ENCODE measurements around the gene C6orf136.
"Not testable (repeated sequence)": the region's sequence is repeated elsewhere in the genome, so short reads cannot be mapped to it uniquely, and the experiment has no call there.

Gene C6orf136

DNA sequence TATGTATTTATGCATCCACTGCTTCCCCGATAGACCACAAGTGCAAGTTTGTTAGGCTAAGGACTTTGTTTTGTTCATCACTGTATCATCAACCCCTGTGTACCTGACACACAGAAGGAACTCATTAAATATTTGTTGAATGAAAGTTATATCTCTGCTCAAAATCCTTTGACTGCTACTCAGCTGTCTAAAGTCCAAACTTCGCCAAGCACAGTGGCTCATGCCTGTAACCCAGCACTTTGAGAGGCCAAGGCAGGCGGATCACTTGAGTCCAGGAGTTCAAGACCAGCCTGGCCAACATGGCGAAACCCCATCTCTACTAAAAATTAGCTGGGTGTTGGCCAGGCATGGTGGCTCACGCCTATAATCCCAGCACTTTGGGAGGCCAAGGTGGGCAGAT lies 11.0 kb downstream of the C6orf136 start:
- DNase-seq (ENCODE audit: low spot score): not testable (repeated sequence)

DNA sequence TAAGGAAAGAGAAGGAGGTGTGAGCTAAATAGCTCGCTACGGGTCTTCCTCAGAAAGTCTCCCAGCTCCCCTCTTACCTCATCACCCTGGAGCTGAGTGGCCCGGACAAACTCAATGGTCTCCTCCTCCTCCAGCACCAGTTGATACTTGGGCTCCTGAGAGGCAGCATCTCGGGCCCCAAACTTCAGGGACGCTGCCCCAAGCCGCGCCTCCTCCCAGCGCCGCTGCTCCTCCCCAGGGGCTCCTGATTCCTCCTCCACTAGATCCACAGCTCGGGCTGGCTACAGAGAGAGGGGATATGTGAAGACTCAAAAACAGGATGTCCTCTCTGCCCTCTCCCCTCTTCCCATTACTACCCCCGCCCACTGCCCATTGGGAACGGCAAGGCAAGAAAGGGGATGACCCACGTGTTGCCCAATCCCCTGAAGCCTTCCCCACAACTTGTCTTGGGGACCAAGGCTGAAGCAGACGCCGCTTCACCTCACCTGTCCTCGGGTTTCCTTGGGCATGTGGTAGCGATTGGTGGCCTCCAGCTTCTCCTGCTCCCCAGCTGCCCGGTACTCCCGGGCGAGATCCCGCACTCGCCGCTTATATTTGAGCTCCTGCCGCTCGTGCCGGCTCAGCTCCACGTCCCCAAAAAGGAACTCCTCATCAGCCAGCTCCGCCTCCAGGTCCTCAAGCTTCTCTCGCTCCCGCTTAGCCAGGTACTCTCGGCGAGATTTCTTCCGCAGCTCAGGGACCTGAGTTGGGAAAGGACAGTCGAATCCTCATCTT lies 18.2 kb downstream of the C6orf136 start:
- no peak for DNase-seq (ENCODE audit: low spot score)

DNA sequence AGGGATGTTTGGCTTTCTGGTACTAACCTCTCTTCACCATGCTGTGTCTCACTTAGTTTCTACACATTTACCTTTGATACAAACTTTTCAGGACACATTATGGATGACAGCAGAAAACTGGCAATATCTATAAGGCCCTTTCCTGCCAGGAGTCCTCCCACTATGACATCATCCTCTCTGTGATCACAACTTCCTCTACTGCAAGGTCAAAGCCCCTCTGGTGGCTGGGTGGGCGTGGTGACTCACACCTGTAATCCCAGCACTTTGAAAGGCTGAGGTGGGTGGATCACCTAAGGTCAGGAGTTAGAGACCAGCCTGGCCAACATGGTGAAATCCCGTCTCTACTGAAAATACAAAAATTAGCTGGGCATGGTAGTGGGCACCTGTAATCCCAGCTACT lies 19.4 kb downstream of the C6orf136 start:
- DNase-seq (ENCODE audit: low spot score): not testable (repeated sequence)

DNA sequence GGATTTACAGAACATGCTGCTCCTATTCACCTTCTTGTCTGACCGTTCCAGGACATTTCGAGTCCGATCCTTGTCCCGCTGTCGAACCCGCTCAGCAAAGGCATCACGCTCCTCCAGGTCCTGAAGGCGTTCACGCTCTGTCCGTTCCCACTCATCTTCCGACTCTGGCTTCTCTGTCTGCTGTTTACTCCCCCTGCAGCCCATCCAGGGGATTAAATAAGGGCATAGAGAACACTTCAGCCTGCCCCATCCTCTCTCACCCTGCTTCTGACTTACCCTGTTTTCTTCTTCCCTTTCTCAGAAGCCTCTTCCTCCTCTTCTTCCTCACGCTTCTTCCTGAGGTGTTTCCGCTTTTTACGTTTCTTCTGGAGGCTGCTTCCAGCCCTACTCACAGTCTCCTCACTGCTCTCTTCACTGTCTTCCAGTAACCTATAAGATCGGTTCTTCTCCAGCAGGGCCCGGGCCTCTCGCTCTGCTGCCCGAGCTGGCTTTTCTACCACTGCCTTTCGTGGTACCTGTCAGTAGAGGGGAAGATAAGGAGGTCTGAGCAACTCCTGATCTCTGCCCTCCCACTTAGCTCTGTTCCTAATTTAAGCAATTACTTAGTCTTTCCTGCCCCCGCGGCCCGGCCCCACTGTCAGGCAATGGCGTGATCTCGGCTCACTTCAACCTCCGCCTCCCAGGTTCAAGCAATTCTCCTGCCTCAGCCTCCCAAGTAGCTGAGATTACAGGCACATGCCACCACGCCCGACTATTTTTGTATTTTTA lies 24.0 kb downstream of the C6orf136 start:
- DNase-seq (ENCODE audit: low spot score): no peak

DNA sequence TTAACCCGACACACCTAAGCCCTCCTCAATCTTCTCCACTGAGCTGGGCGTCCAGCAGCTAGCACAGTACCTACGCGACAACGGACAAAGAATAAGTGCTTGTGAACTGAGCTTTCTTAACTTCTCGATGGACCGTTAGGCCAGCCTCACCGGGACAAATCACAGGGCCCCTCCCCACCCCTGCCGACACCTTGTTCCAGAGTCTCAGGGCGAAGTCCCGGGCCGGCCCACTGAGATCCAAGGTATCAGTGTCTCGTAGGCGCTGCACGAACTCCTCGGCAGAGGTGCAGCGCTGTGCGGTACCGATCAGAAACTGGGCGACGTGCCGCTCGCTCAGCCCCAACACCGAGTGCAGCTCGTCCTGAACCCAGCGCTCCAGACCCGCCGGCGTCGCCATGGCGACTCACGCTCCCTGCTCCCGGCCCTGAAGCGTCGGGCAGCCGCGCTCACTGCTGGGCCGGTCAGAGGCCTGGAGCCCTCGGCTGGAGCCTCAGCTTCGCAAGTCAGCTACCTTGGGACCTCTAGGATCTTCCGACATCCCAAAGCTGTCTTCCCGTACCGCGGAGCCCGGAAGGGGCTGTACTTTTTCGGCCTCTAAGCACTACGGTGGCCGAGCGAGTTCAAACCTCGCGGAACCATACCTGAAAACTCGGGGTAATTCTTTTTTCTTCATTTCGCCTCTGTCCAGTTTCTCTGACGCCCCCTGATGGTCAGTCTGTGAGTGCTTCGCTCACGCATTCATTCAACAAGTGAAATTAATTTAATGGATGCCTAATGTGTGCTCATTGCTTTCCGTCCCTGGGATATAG lies 25.7 kb downstream of the C6orf136 start, which contains the start of gene DHX16:
Gene DHX16 (minus strand): TSS at position 562 of the 809 bp plus-strand sequence. CDS start 165 bp downstream, at position 397.
- DNase-seq (ENCODE audit: low spot score): peak; percentile 91

DNA sequence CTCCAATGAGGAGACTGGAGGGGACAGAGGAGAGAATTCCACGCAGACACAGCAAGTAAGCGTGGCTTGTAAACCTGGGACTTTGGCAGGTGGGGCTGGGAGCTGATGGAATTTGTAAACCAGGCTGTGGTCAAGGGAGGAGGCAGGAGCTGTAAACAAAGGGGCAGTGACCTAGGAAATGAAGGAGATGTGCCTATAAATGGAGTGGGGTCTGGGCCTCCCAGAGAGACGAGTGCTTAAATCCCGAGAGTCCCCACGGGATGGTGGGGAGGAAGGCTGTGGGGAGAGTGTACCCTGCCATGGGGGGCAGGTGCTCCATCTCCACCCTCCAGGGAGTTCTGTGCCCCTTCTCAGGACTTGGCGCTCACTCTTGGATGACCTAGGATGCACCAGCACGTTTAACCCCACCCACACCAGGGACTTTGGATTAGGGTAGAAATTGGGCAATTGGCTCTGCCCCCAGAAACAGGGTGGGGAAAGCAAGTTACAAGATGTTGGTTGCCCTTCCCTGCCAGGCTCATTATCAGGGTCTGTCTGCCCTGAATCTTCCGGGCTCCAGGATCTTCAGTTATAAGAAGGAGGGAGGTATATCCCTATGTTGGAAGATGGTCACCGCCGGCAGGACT lies 29.8 kb downstream of the C6orf136 start:
- no peak for DNase-seq (ENCODE audit: low spot score)

DNA sequence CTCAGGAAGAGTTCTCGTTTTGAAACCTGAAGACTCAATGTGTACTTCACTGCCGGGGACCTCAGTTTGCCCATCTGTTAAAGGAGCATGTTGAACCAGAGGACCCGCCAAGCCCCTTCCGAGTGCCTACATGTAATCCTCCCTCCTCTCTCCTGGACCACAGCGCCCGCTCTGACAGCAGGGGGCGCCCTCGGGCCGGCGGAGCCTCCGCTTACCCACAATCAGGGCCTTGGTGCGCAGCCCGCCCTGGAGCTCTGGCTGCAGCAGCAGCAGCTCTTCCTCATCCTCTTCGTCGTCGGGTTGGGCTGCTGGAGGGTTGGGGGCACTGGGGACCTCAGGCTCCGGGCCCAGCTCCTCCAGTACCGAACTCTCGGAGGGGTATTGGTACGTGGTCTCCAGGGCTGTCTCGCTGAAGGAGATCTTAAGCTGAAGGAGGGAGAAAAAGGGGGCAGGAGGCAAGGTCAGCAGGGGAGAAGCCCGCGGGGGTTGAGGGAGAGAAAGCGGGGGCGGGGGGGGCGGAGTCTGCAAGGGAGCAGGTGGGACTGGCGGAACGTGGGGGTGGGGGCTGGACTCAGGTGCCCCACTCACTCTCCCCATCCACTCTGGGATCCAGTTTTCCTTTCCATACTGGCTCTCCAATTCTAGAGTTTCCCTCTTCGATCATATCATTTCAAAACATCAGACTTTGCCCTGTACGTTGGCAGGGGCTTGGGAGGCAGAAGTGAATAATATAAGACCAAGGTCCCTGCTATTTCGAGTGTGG lies 32.2 kb downstream of the C6orf136 start:
- peak; percentile 80 for DNase-seq (ENCODE audit: low spot score)

DNA sequence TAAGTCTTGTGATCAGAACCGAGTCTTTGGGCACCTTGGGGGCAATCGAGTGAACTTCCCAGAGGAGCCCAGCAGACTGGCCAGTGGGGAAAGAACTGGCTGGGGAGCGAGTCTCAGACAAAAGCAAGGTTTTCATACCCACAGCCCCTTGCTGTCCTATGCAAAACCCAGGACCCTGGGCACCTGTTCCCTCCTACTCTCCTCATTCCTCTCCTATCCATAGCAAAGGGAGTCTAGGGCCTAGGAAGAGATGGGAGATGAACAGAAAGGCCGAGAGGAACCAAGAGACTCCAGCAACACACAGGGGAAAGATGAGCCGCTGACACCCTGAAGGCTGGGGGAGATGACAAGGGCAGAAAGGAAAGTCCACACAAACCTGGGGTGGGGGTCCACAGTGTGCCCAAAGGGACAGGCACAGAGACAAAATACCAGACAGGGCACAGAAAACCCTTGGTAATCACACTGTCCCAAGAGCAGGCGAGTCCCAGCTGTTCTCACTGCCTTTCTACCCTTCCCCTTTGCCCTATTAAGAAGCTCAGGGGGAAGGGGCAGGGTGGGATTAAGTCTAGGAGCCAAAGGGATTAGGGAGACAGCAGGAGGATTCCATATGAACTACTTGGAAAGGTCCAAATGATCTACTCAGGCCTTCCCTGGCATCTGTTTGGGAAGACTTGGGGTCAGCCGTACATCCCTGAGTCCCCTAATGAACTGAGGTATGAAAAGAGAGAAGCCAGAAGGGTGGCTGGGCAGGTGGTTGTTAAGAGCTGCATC lies 33.0 kb downstream of the C6orf136 start:
- no peak for DNase-seq (ENCODE audit: low spot score)

DNA sequence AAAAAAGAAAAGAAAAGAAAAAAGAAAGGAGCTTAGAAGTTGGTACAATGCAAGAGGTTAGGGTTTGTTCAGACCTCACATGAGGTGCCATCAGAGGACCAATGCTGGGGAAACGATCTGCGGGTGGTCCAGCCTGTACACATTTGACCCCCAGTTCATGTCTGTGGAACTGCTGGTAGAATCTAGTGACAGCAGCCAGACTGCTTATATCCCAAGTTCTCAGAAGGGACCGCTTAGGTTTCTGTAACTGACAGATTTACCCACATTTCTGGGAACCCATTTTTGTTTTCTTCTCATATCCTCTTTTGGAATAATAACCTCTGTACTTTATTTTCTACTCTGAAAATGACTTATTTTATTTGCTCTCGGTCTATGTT lies 34.8 kb downstream of the C6orf136 start:
- no peak for DNase-seq (ENCODE audit: low spot score)

DNA sequence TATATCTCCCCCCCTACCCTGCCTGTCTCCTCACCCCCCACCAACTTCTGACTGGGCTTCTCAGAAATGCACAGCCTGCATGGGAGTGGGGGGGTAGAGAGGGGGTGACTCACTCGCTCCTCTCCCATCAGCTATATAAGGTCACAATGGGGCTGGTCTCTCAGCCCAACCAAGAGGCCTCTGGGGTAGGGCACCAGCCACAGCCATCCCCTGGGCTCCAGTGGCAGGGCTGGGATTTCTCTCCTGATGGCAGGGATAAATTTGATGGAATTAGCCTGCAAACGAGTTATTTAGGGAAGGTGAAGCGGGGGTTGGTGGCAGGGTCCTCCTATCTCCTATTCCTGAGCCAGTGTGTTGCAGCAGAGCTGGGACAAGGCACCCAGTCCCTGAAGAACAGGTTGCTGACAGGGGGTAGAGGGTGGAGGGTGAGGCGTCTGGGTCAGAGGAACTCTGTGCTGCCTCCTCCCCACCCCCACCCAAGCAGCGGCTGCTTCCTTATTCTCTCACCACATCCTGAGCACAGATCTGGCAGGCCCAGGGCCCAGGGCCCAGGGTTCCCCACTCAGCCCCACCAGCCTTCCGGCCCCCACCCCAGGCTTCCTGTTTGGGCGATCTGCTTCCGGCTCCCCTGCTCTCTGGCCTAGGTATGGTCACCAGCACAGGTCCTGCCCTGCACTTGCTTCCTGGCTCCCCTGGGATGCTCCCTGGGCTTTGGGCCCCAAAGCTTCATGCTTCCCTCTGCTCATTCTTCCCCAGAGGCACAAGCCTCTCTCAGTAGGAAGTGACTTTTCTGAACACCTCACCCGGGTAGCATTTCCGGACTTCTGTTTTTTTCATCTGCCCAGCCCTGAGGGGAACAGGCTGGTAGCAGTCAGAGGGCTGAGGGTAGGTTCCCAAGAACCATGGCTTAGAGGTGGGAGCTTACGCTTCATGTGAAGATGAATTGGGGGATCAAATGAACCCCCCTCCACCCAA lies 35.5 kb downstream of the C6orf136 start:
- peak; percentile 56 for DNase-seq (ENCODE audit: low spot score)

DNA sequence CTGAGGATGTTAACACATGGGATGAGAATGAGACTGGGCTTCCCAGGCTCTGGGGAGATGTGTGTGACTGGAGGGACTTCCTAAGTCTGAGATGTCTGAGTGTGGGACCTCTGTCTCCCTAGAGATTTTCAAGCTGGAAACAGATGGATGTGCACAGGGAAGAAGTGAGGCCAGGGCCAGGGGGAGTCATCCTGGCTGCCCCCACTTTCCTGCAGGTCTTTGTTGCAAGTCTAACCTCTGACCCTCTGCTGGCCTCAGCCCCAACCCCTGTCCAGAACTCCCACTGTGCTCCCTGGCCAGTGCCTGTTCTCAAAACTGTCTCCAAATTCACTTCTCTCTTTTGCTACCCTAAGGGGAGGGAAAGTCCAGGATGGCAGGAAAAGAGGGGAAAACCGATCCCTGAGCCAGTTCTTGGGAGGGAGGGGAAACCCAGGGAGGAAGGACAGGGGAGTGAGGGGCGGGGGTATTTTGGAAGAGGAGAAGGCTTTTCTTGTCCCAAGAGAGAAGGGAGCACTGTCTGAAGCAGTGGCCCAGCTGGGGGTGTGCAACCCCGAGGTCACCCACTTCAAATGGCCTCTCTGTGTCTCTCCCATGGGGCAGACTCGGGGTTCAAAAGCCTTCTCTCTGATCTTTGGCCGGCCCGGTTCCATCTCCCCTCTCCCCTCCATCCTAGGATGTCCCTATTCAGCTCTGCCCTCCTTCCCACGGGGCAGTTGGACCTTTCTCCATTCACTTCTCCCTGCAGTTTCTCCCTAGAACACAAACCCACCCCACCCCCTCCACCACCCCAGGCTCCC lies 36.4 kb downstream of the C6orf136 start:
- no peak for DNase-seq (ENCODE audit: low spot score)

DNA sequence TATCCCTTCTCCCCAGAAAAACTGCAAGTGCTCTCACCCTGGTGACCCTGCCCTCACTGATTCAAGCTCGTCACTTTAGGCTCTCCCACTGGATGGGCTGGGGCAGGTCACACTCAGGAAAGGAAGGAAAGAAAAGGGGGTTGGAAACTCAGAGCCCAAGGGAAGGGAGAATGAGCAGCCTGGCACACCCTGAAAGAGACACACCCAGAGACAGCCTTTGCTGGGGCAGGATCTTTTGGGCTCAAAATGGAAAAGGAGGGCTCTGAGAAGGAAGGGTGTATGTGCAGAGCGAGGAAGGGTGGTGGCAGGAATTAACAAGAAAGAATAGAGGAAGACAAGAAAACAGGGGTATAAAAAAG lies 37.0 kb downstream of the C6orf136 start:
- no peak for DNase-seq (ENCODE audit: low spot score)

DNA sequence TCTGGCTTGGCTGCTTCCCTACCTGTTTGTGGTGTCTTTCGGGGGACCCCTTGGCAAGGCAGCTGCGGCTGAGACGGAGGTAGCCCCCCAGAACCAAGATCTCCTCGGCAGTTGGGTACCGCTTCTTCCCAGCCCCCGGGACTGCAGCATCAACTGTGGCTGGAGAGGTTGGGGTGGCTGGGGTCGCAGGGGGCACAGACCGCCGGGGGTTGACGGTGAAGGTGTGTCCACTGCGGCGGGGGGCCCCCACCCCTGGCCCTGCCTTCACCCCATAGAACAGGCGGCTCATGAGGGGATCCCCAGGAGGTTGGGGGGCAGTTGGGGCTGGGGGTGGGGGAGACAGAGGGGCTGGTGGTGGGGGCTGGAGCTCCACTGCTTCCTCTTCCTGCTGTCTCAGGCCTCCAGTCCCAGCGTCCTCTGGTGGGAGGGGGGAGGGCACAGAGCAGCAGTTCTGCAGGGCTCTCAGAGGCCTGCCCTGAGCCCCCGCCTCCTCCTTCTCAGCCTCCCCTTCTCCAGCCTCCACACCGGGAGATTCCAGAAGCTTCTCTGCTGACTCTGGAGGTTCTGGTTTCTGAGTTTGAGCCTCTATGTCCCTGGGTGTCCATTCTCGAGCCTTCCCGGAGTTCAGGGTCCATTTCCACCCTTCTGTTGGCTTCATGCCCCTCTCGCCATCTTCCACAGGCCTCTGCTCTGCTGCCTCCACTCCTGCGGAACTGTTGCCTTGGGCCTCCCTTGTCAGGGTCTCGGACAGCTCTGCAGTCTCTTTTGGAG lies 37.6 kb downstream of the C6orf136 start:
- no peak for DNase-seq (ENCODE audit: low spot score)

DNA sequence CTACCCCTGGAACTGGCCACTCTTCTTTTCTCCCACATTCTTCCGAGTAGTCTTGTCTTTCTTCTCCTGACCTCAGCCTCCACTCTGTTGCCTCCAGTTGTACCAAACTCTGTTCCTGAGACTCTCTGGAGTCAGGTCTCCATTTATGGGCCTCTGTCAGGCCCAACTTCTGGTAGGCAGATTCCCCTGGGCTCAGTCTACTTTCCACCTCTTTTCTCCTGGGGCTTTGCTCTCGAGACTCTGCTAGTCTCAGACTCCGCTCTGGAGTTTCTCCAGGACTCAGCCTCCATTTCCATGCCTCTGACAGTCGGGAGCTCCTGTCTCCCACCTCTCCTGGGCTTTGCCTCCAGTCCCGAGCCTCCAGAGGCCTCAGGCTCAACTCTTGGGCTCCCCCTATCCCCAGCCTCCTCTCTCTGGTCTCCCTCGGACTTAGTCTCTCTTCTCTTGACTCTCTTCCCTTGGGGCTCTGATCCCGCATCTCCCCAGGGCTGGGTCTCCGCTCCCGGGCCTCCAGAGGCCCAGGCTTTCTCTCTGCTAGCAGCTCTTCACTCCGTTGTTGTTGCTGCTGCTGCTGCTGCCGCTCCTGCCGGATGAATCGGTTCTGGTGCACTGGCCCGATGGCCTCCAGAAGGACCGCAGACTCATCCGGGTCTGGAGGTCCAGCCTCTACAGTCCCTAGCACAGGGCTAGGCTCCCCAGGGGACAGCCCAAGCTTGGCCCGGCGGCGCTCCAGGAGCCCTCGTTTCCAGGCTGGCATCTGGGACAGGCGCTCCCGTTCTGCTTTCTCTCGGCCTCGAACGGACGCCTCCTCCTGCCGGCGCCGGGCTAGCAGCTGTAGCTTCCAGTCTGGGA lies 38.5 kb downstream of the C6orf136 start:
- no peak for DNase-seq (ENCODE audit: low spot score)

DNA sequence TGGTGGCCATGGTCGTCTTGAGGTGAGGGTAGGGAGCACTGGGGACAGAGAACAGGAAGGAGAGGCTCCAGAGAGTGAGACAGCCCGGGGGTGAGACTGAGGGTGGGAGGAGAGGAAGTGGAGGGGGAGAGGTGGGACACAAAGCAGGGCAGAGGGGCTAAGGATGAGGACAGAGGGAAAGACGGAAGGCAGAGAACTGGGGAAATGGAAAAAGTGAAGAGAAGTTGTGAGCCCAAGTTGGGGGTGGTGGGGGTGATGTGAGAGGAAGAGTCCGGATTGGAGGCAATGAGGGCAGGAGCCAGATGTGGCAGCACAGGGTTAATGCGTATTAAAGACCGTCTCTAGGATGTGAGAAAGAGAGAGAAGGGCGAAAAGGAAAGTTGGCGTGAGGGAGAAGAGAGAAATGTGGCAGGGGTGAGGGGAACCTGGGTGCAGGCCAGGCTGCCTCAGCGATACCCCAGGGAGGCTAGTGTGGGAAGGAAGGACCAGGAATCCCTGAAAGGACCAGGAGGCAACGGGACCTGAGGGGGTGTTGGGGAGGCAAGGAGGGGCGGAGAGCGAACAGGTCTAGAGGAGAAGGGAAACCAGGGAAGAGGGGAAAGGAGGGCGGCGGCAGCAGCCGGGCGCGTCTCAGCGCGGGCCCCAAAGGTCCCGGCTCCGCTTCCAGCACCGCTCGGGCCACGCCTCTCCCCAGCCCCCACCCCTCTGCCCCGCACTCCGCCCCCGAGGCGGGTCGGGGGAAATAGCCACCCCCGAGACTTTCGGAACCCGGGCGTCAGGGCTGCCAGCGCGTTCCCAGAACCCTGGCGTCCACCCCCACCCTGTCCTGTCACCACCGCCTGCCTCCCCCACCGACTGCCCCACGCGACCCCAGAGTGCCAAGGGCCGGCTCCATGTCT lies 39.3 kb downstream of the C6orf136 start, which contains the start of gene PPP1R18:
Gene PPP1R18 (minus strand): TSS at position 637 of the 899 bp plus-strand sequence. CDS start 627 bp downstream, at position 10.
- peak; percentile 45 for DNase-seq (ENCODE audit: low spot score)

Measured in putamen (tissue), 1 donor.